Tibial nerve (tissue), 4 donors: Measurements from ENCODE around the gene TTC22.

Source experiments
- CTCF ChIP-seq, 5 experiments: fragments of 200-600 bp in 3 of 5; fragments of 450-650 bp in 2 of 5; sonication (generic) in 3 of 5; IDR thresholded peaks; one replicate each; pipeline ENCODE4 v1.5.1; 2016 to 2019; ENCODE audit warnings: antibody characterized with exemption in 5 of 5, mild to moderate bottlenecking in 3 of 5, moderate library complexity in 2 of 5
- EP300 ChIP-seq, 2 donors: sonication (generic); formaldehyde crosslinking; IDR thresholded peaks; one replicate each; pipeline ENCODE4 v1.6.1; 2017; ENCODE audit warnings: antibody characterized with exemption in 2 of 2, mild to moderate bottlenecking in 1 of 2

- no peak for TF ChIP-seq CTCF (IDR thresholded peaks at IDR 0.05)
- no peak for TF ChIP-seq EP300 (IDR thresholded peaks at IDR 0.05)
Observed at GRCh38 chr1:54809496-54810074, 8.5 kb upstream of the TTC22 start.
